Inflammatory macrophage treated with lipopolysaccharide for 1 hour (primary cell): ENCODE results near the gene GALNT14.

Experiments
- DNase-seq, 2 donors: peaks; one replicate each; pipeline ENCODE4 v3.0.0-alpha.2; 2020 to 2022

GALNT14 gene

DNA sequence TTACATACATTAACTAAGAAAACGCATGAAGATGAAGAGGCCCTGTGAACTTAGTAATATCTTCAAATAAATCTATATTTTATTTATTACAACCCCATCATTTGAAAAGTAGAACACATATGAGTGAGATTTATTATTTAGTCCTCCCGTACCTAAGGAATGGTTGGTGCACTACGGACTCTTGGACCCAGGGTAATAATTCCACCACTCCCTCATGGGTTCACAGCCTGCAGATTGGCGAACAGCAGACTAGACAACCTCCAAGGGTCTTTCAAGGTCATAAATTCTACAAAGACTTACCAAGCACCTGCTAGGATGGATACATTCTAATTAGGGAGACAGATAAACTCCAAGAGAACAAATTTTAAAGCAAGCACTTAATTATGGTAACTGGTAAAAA is 51.6 kb downstream of the GALNT14 start:
- DNase-seq, result no peak

DNA sequence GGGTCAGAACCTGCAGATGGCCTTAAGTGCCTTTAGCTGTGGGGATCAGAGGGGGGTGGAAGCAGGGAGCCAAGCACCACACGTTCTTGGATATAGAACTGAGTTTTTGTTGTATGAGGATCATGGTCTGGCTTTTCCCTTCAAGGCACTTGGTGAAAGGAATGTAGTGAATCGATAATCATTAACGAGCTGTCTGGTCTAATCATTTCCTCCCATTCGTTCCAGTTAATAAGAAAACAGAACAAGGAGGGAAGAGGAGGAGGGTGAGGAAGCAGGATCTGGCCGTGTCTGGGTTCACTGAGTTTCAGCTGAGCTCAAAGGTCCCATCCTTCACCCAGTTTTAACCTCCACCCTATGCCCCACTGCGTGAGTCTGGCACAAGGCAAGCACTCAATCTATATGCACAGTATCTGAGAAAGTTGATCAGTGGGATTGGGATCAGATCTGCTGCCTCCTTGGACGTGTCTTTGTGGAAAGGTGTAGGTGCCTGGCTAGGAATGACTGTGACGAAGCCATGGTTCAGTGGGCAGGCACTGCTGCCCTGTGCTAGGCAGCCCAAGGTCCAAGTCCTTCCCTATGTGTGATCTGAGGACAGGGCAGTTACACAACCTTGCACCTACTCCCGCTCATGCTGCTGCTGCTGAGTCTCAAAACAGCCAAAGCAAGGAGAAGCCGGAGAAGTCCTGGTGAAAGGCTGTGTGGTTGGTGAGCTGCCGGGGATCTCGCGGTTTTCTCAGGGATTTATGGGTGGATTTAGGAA is 54.8 kb downstream of the GALNT14 start:
- no peak for DNase-seq

DNA sequence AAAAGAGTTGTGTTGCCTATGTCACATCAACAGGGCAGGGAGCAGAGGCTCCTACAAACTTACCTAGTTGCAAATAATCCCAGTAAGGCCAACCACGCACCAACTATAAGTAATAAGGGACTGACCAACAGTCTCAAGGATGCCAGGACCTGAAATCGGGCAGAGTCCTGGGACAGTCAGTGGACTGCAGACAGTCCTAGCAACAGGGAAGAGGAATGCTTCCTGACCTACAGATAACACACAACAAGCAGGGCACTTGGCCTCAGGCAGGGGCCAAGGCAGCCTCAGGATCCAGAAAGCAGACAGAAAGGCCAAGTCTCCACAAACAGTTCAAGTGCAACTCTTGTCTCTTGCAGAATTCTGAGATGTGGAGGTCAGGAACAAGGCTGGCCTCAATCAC is 56.2 kb downstream of the GALNT14 start:
- no peak for DNase-seq

DNA sequence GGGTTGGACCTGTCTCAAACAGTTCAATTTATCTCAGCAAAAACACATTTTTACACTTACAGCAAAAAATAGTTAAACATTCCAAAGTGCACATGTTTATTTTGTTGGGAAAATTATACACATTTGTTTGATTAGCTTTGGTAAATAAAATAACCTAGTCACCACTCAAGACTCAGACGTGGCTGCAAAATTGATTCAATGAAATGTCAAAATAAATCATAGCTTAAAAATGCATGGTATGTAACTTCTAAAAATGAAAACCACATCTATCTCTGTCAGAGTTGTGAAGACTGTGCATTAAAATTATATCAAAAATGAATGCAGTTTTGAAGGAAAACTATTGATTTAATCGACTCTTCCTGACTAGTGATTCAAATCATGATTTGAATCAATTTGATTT is 56.7 kb downstream of the GALNT14 start:
- DNase-seq, result no peak

DNA sequence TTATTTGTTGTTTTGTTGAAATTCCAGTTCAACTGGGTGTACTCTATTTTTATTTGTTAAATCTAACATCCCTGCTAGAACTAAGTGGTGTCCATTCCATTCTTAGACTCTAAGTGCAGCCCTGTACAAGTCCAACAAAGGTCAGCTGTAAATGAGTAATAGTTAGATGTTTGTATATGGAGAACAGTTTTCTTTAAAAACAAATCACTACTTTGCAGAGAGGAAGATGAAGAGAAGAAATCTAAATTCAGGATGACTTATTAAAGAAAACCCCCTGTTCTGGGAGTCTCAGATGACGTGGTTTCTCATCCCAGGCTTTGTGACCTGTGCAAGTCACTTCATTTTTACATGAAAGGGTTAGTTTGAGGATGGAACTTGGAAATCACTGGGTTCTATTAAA is 57.9 kb downstream of the GALNT14 start:
- DNase-seq, result no peak

DNA sequence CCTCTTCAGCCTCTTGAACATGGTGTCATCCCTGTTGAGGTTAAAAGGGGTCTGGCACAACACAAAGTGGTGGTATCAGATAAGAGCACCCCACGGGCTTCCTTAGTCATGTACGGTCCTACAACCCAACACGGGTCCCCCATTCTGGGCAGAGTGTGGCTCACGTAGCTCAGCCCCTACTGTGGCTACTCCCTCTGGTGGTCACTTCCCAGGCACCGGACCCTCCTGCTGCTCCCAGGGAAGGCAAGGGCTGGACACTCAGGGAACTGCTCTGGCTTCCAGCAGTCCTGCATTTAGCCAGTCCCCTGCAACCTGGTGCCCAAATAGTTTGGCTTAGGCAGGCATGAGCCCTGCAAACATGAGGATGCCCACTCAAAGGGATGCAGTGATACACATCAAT is 58.6 kb downstream of the GALNT14 start:
- DNase-seq, result no peak

DNA sequence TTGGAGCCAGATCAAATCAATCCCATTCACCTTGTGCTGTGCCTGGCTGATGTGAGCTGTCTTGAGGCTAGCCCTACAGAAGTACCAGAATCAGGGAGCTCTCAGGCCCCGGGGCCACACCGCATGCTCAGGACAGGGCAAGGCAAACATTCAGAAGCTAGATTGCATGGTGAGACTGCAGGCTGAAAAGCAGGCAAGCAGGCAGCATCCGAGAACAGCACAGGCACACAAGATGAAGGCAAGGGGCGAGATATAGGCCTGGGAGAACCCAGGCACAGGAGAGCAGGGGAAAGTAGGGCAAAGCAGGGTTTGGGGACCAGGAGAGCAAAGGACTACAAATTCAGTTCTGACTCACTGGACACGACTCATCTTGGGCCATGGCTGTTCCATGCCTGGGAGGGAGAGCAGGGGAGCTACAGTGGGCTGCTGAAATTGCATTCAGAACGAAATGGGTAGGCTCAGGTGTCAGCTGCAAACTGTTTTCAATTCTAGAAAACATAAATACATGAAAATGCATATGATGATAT is 59.6 kb downstream of the GALNT14 start:
- DNase-seq, result no peak

DNA sequence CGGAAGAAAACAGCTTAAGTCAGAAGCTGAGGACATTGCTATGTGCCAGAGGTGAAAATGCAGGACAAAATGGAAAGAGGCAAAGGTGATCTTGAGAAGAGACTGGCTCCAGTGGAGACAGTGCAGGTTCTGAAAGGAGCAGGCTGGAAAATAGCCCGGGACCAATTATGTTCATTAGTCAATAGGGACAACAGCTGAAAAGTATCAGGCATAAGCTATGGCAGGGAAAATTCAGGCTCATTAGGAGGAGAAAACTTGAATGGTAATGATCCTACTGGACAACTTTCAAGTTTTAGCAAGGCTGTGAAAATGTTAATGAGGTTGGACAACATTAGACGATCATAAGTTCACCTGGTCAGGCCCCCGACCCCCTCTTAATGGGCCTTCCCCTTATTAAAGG is 60.2 kb downstream of the GALNT14 start:
- DNase-seq, result no peak

DNA sequence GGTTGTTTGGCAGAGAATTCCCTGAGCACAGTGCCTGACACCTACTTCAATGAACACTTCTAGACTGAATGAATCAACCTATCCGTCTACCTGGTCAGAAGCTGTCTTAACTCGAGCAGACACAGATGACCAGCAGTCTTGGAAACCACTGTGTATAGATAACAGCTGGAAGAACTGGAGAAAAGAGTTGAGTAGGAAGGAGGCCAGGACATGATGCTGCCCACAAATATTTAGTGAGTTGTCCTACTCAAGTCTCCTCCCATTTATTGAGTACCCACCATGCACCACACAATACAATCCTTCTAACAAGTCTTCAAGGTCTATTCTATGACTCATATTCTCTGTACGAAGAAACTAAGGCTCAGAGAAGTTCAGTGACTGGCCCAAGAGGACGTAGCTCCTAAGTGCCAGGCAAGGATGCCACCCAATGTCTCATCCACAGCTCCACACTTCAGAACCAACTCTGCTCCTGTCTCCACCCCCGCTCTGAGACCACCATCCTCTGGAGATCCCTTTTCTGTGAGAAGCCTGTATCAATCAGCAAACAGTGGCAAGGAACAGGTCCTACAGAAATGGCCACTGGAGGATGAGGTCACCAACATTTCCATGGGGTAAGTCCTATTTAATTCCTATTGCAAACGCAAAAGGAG is 62.2 kb downstream of the GALNT14 start:
- DNase-seq, result no peak

DNA sequence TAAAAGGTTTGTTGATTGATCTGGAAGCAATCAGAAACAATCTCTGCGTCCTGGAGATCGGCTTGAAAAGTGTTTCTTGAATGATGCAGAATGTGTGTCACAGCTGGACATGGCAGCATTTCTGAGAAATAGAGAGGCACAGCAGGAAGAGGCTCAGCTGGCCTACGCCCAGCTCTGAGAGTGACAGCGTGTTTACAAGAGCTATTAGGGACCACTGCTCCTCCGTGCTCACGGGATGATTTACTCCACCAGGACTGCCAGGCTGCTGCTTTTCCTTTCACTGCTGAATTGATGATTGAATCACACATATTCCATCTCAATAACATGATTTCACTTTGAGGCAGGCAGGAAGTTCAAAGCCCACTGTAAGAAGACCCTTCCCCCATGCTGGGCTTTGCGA is 62.8 kb downstream of the GALNT14 start:
- no peak for DNase-seq

DNA sequence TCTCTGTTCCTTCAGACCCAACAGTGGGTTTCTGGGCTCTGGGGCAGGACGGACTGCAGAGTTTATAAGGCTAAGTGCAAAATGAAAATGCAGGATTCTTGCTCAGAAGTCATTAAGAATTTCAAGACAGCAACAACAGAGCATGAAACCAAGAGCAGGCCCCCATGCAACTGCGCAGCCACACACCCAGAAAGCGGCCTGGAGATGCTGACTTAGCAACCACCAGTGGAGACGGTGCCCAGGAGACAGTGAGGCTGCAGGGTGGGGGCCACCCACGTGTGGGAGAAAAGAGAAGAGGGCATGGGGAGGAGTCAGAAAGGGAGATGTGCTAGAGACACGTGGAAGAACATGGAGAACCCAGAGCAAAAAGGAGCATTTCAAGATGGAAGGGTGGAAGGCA is 66.5 kb downstream of the GALNT14 start:
- DNase-seq, result no peak

DNA sequence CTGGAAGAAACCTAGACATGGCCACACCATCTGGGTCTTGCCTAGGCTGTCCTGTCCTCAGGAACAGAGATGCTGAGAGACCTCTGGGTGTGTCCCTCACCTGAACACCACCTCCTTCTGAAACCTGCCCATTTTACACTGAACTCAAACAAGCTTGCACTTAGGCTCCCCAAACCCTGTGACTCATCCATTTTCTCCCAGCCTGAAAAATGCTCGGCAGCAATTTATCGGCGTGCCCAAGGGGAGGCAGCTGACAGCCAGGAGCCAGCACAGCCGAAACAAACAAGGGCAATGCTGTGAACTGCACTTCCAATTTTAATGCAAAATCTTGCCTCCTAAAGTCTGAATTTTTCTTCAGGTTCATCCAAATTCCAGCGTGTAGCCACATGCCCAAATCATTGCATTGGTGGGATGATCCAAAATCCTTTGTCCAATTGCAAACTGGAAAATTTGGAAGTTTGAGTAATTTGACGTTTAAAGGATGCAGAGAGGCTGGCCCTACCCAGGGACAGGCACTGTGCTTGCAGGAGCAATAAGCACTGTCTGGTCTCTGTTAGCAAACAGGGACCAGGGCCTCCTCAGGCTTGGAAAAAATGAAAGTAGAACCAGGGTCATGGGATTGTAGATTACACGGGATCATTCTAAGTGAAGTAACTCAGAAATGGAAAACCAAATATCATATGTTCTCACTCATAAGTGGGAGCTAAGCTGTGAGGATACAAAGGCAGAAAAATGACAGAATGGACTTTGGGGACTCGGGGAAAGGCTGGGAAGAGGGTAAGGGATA is 67.7 kb downstream of the GALNT14 start:
- DNase-seq, result no peak

DNA sequence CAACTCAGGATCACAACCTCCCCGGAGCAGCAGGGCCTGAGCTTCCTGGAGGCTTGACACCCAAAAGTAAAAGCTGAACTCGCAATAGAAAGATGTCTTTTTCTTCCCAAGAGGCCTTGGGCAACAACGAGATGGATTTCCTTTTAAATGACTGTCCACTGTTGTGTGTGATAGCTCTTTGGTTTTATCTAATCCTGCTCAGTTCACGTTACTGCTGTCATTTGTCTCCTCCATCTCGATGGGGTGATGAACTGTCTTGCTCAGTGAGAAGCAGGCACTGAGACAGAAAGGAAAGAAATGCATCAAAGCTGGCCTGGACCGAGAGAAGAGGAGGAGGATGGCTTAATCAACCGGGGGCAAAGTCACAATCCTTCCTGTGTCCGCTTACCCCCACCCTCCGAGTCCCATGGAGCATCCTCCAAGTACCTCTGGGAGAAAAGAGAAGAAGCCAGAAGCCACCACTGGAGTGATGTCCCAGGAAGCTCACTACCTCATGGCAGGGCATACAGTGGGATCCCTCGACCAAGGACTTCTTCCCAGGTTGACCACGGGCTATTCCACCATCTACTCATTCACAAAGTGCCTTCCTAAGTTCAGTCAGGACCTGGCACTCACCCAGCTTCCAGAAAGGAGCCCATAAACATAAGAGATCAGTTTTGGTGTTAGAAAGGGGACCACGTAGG is 68.5 kb downstream of the GALNT14 start:
- DNase-seq, result no peak

DNA sequence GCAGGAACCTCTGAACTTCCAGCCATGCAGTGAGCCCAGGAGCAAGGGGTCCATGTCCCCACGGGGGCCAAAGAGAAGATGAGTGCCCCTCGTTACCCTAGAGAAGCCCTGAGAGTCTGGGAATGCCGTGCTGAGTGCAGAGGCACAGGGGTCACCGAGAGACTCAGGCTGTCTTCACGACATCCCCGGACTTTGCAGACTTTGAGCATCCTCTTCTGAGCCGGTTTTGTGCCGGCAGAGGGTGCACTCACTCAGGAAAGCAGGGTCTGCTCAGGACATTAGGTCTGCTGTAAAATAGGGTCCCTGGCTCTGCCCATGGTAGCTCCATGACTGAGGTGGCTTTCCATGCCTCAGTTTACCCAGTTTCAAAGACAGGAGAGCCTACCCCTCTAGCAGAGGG is 71.0 kb downstream of the GALNT14 start:
- DNase-seq, result no peak

DNA sequence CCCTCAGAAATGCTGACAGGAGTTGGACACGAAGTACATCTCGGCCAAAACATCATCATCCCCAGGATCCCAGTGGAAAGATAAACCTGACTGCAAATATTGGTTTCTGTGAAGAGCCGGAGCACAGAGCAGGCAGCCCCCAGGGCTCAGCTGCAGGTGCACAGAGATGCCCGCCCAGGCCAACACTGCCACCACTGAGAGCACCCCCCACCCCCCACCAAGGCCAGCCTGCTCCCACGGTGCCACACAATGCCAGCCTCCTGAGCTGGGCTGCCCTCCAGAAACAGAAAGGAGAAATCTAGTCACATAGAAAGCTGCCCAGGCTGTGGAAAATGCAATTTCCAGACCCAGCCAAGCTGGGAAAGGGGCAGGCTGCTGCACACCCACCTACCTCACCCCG is 71.7 kb downstream of the GALNT14 start:
- DNase-seq, result no peak

DNA sequence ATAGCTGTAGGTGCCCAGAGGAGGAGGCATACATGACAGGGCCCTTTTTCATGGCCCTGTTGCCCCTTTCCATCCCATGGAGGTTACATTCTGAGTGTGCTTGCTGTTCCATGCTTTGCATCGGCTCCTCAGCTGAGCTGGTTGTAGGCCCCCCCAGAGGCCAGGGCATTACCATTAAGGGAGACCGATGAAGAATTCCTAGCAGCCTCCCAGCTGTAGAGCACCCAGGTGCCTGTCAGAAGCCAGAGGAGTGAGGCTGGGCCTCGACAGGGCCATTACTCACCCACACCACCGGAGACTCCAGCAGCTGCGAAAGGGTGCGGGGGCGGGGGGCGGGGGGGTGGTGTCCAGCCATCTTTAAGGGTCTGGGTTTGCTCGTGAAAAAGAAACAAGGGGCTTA is 72.2 kb downstream of the GALNT14 start:
- no peak for DNase-seq

DNA sequence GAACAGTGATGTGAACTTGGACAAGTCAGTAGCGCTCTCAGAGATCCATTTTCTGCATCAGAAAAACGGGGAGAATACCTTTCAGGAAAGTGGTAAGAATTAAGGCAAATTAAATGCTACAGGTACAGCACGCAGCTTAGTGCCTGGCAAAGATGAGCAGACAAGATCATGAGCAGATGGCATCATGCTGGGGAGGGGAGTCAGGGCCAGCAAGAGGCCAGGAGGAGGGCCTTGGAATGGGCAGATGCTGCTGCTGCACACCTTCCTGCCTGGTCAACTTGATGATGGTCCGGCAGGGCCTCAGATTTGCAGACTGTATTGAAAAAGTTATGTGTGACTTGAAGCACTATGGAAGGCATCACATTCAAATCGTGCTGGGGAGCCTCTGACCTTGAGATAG is 72.9 kb downstream of the GALNT14 start:
- no peak for DNase-seq

DNA sequence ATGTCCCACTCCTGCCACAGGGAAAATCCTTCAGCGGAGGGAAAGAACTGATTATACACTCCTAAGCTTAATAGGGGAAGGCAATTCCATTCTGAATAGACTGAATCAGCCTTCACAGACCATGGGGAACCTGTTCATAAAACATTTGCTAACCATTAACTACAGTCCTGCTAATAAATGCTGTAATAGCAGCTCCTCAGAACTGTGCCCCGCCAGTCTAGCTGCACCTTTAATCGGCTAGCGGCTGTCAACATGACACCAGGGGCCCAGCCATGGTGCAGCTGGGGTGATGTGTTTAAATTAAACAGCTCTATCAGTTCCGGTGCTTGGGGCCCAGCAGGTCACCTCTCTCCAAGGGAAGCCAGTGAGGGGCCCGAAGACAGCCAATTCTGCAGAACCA is 77.8 kb downstream of the GALNT14 start:
- DNase-seq, result no peak

DNA sequence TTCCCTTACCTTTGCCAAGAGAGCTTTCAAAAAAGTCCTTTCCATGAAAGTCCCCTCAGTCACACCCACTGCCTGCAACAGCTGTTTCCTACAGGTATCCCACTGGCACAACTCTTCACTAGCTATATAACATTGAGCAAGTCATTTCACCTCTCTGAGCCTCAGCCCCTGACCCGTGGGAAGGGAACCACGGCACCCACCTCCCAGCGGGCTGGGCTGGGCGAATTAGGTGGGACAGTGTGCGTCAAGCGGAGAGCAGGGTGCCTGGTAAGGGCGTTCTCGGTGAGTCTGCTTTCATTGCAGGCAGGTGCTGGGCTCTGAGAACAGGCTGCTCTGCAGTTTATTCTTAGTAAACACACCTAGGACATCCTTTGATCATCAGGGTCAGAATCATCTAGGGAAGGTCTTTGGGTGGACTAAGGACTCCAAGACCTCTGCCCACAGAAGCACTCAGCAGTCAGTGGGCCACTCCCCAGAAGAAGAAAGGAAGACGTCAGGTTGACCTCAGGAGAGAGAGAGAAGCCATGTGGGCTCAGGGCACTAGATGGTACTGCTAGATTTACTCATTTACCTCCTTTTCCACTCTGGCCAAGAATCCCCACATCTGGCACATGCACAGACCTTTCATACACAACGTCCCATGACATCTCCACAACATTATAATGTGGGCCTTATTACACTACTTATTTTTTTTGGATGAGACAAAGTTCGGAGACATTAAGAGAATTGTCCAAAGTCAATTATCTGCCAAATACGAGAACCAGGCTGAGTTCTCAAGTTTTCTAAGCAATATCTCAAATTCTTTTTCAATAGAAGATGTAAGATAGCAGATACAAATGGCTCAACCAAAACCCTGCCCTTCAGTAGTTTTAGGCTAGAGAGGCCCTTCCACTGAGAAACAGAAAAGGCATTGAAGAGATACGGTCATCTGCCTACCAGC is 79.9 kb downstream of the GALNT14 start:
- no peak for DNase-seq

DNA sequence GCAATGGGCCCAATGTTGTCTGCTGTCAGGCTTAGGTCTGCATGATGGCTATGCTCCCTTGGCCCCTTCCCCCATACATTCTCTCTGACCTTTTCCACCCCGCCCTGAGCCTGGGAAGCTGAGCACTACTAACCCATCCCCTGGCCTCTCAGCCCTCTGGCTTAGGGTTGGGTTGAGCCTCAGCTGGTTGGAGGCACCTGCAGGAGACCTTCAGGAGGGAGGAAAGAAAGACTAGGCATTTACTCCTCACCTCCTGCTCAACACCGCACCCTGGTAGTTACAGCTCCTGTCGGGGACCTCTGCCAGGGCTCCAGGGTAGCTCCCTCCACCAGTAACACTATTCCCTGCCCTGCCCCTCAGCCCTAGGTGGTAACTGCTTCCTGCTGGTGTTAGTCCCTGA is 80.5 kb downstream of the GALNT14 start:
- no peak for DNase-seq

DNA sequence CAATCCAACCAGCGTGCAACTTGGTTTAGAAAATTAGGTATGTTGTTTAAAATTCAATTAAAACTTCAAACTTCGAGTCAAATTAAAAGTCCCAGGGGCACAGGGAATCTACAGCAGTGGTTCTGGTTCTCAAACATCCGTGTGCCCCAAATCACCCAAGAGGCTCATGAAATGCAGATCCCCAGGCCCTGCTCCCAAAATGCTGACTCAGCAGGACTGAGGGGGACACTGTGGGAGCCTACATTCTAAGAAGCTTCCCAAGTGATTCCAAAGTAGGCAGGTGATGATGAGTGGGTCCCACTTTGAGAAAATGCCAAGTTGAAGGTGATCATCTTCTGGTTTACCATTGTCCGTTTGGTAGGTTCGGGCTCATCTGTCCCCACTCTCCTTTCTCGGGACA is 82.3 kb downstream of the GALNT14 start:
- no peak for DNase-seq

DNA sequence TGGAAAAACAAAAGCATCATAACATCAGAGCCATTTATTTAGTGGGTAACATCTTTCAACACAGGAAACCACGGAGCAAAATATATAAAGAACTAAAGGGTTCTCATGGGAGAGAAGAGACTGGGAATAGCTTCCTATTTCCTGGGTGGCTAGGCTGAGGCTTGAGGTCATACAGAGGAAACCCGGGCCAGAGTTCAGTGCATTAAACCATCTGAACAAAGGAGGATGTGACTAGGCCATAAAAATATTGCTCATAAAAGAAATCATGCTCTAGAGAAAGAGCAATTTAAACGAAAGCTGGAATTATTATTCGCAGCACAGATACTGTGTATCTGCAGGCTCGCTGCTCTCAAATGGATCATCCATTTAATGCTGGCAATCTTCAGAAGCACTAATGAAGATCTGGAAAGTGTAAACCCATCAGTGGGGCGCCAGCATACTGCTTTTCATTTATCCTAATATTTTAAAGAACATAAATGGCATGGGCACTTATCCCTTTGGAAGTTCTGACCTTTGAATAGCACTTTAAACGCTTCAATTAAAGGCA is 83.3 kb downstream of the GALNT14 start:
- peak in 1 of 2 donors; percentile 4 for DNase-seq
